GM12878 (cell line): ENCODE measurements around the gene C1orf50. TPM values are rescaled to one million over a fixed set of nuclear protein-coding genes. Genes with fewer than 3 reads are reported as not detected.

Experiments
- ATF2 ChIP-seq: IDR thresholded peaks from 2 replicates; pipeline ENCODE4 v1.6.1; 2012; ENCODE audit warnings: low read length, inconsistent platforms
- DPF2 ChIP-seq: fragments of 450-650 bp; IDR thresholded peaks from 2 replicates; pipeline ENCODE4 v1.6.1; 2017; ENCODE audit warnings: mild to moderate bottlenecking
- E4F1 ChIP-seq: fragments of 450-650 bp; IDR thresholded peaks from 2 replicates; pipeline ENCODE4 v1.6.1; 2018; ENCODE audit warnings: borderline replicate concordance, mild to moderate bottlenecking; ENCODE audit not compliant: partially characterized antibody
- EGR1 ChIP-seq, 2 experiments: IDR thresholded peaks; 1 replicate in 1 of 2; 2 replicates in 1 of 2; pipeline ENCODE4 v1.6.1; 2011 to 2012; ENCODE audit warnings: low read depth in 2 of 2, low read length in 2 of 2, borderline replicate concordance in 1 of 2, mild to moderate bottlenecking in 1 of 2, moderate library complexity in 1 of 2
- ESRRA ChIP-seq: IDR thresholded peaks from 2 replicates; pipeline ENCODE4 v1.6.1; 2012; ENCODE audit warnings: mild to moderate bottlenecking, low read length, improper control_type of control experiment
- FOS ChIP-seq: IDR thresholded peaks from 3 replicates; pipeline ENCODE4 v1.6.1; 2011; ENCODE audit warnings: borderline replicate concordance; ENCODE audit not compliant: insufficient read length; ENCODE audit errors: extremely low read depth
- LARP7 ChIP-seq: fragments of 450-650 bp; IDR thresholded peaks from 2 replicates; pipeline ENCODE4 v1.6.1; 2017; ENCODE audit warnings: mild to moderate bottlenecking
- POU2F2 ChIP-seq: IDR thresholded peaks from 3 replicates; pipeline ENCODE4 v1.6.1; 2011; ENCODE audit warnings: low read depth, mild to moderate bottlenecking, low read length, borderline replicate concordance
- SMAD1 ChIP-seq: fragments of 450-650 bp; IDR thresholded peaks from 2 replicates; pipeline ENCODE4 v1.6.1; 2018; ENCODE audit warnings: mild to moderate bottlenecking, low read depth; ENCODE audit not compliant: partially characterized antibody
- polyA plus RNA-seq, 11 experiments: library from polyadenylated mRNA; depleted of rRNA in 4 of 11; unstranded in 6 of 11; stranded (reverse) in 5 of 11; fragments of >200 nt; fragmentation: Nextera tagmentation in 4 of 11; fragmentation: Illumina TruSeq in 1 of 11; extraction: Ambion mirVana in 4 of 11; extraction: Trizol in 1 of 11; gene quantifications; 1 replicate in 1 of 11; 2 replicates in 10 of 11; pipeline versions ENCODE4 v1.2.1 to v1.2.3, GENCODE V29; 2011 to 2016; ENCODE audit warnings: inconsistent platforms in 2 of 11, missing spikeins in 2 of 11, low read depth in 1 of 11
- total RNA-seq, 4 experiments: library from RNA; depleted of rRNA in 3 of 4; stranded (reverse); fragments of >200 nt in 3 of 4; fragmentation: Illumina TruSeq in 1 of 4; extraction: Trizol in 1 of 4; gene quantifications; 2 replicates each; pipeline versions ENCODE4 v1.2.1 to v1.2.3, GENCODE V29; 2013 to 2021

C1orf50 gene
- total and polyA plus RNA-seq, 10 of the 15 experiments (the other 5 are each of a cell fraction or from before 2014, with no cell fraction given): 1.2 to 10.7 (median 6.7) TPM

DNA sequence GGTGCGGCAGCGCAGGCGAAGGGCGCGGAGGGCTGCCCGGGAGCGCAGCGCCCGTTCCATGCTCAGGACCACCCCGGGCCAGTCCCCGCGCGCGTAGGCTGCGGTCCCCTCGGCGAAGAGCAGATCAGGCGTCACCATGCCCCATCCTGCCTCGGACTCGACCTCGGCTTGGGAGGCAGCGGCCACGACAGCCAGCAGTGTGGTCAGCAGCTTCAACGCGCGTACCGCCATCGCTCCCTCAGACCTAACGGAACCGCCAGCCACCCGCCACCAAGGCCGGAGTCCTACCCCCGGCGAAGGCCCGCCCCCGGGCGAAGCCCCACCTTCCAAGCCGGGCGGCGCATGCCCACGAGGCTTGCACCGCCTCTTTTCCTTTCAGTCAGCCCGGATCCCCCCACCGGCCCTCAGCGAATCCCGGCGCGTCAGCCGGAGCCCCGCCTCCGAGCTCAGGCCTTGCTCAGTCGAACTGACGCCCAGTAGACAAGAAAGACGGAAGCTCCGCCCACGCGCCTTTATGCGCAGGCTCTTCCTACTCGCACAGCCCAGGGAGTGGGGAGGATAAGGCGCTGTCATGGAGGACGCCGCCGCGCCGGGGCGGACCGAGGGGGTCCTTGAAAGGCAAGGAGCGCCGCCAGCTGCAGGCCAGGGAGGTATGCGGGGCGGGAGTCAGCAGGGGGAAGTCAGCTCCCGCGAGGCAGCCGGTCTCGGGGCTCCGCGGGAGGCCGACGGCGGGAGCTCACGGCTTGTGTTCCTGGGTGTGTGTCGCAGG lies at the start of gene C1orf50, which contains the start of gene P3H1 (continued):
- TF ChIP-seq ATF2 (no peak), ESRRA (no peak; the same call in 1 of the 2 replicates), DPF2 (no peak; the same call in 1 of the 2 replicates), EGR1 (IDR thresholded peaks at IDR 0.05; ENCODE audit: borderline replicate concordance in 1 of 2, low read depth in 2 of 2, low read length in 2 of 2) (peak in 1 of 2 experiments; percentile 87; a peak in 2 of 3 replicates), POU2F2 (peak; percentile 77; the same call in 2 of the 3 replicates), FOS (no peak), SMAD1 (peak; percentile 18), E4F1 (peak; percentile 47), LARP7 (peak; percentile 96)
